Stimulated activated CD8-positive, alpha-beta memory T cell treated with anti-CD3 and anti-CD28 coated beads, Interleukin-15, amount 100 ng/mL, for 48 hours (primary cell): ENCODE results near the gene APLNR.

ENCODE experiments used
- DNase-seq, 2 donors: peaks; one replicate each; pipeline ENCODE4 v3.0.0-alpha.2; 2020; ENCODE audit warnings: low read depth in 2 of 2

Gene APLNR

DNA sequence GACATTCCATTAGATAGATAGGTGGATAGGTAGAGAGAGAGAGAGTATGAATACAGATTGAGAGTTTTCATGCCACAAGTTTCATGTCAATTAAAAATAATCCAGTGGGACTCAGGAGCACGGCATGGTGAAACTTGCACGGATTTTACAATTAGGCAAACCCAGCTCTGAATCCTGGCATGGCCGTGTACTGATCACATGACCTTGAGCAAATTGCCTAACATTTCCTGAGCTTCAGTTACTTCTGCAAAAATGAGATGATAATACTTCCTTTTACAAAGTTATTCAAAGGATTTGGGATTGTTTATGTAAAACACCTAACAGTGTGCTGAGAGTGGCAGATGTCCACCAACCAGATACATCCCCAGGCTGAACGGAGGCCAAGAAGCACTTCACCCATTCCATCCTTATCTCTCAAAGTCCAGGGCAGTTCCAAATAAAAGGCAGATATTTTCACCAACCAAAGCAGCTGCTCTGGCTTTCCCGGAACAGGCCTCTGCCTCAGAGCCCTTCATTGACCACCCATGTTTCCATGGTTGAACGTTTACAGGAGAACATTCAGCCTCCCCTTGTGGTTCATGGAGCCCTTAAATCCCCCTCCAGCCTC, 17.9 kb downstream of the APLNR start:
- no peak for DNase-seq

DNA sequence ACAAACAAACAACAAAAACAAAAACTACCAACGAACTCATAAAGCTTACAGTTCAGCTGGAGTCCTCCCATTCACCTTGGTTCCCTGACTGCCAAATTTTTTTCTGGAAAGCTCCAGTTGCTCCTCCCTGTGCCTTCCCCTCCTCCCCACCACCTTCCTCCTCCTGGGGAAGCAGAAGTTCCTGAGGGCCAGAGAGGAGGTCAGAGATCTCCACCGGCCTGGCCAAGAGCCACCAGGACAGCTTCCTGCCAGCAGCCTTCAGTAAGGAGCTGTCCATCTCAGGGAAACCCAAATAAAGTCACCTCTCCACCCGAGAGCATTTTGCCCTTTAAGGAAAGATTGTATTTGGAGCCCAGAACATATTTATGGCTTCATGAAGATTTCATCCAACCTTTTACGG, 20.0 kb downstream of the APLNR start:
- DNase-seq, result no peak

GRCh38 chr11:57216463-57216862, 20.6 kb downstream of the APLNR start:
- no peak for DNase-seq

- no peak for DNase-seq
Observed at GRCh38 chr11:57214494-57214893, 22.6 kb downstream of the APLNR start.

DNA sequence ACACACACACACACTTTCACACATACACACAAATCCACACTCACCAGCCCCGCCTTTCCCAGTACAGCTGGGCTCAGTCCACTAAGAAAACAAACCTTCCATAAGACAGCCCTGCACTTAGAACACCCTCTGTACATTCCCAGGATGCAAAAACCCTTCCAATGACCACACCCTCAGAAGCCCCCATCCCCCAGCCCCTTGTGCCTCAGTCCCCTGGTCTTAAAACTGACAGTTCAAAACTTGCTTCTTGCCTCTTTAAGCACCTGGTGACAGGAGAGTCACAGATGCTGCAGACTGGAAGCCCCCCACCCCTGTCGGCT, 23.0 kb downstream of the APLNR start:
- no peak for DNase-seq

DNA sequence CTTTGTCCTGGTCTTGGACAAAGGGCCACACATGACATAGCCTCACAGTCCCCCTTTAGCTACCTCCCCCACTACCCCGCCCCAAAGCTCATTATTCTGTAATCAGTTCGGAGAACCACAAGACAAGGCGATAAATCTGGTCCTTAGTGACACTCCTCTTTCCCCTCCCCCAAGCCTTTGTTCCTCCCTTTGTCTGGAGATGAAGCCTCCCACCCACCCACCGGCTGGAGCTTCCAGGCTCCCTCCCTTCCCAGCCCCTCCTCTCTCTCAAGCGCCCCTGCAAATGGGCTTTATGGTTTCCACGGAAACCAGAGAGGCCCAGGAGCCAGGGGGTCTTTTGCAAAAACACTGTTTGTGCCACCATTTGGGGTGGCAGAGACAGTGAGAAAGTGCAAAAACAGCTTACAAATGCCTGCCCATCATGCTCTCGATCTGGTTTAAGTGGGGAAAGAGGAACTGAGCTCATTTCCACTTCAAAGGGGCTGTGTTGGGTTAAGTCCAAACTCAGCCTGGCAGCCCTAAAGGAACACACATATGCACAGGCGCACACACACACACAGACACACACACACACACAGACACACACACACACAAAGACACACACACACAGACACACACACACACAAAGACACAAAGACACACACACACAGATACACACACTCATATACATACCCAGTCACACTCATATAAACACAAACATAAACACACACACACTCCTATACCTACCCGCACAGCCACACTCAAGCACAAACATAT, 23.5 kb downstream of the APLNR start:
- no peak for DNase-seq

GRCh38 chr11:57210781-57211180, 26.3 kb downstream of the APLNR start:
- DNase-seq, result no peak

GRCh38 chr11:57207168-57207567, 29.9 kb downstream of the APLNR start:
- DNase-seq, result no peak

- DNase-seq, result no peak
Observed at GRCh38 chr11:57205041-57205641, 31.9 kb downstream of the APLNR start.

GRCh38 chr11:57203882-57204480, 33.1 kb downstream of the APLNR start:
- no peak for DNase-seq

DNA sequence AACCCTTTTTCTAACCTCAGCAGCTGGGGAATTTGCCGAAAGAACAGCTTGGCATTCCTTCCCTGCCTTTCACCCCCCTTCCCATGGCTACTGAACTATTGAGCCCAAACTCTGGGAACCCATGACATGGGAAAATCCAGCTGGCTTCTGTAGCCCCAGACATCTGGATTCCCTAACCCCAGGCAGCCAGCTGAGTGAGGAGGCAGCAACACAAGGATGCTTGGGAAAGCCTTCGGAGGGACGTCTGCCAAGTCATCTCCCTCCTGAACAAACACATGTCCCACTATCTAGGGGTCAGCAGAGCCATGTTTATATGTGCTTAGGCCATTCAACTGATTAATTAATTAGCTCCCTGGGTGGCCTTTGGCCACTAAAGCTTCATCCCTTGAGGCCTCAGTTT, 33.7 kb downstream of the APLNR start:
- no peak for DNase-seq

GRCh38 chr11:57202281-57202680, 34.8 kb downstream of the APLNR start:
- DNase-seq, result no peak

GRCh38 chr11:57200917-57201316, 36.1 kb downstream of the APLNR start:
- DNase-seq, result no peak

GRCh38 chr11:57199330-57199729, 37.7 kb downstream of the APLNR start:
- no peak for DNase-seq

GRCh38 chr11:57197762-57198161, 39.3 kb downstream of the APLNR start:
- no peak for DNase-seq

GRCh38 chr11:57196596-57196995, 40.5 kb downstream of the APLNR start:
- no peak for DNase-seq

DNA sequence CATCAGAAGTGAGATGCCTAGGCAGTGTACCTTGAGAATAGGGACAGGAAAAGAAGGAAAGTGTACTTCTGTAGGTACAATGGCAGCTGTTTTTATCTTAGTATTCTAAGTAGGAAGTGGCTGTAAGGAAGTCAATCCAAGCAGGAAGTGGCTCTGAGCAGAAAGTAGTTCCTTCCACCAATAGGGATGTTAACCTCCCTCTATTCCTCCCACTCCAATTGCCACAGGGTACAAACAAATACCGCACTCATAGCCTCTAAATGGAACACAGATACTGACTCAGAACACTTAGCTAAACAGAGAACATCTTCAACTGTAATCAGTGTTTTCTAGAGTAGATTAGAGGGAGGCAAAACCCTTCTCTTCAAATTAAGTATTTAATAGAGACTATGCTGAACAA, 44.7 kb downstream of the APLNR start:
- DNase-seq, result no peak

- no peak for DNase-seq
Observed at GRCh38 chr11:57191311-57192219, 45.5 kb downstream of the APLNR start.

DNA sequence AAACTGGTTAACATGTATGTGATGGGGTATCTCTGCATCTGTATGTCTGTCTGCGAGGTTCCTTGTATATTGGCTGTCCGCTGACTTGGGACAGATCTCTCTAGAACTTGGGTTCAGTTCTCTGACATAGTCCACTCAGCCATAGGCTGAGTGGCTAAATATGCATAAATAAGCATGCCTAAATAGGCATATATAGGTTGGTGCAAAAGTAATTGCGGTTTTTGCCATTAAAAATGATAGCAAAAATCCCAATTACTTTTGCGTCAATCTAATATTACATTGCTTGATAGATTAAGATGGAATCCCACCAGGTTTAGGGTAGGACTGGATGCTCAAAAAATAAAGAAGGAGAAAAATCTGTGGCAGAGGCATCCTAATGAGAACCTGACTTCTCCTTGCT, 46.5 kb downstream of the APLNR start:
- no peak for DNase-seq
